IMR-90 (cell line): ENCODE data around the gene ARPC2. TPM values are rescaled to one million over a fixed set of nuclear protein-coding genes. Genes with fewer than 3 reads are reported as not detected.
A peak's percentile ranks its signal among the peaks of the same experiment; 100 is the strongest.

Experiments used
- ATAC-seq: fragments of 200-7000 bp; cut with Tn5 transposase; 2 replicates; pipeline ENCODE4 v1.9.1; 2020; ENCODE audit warnings: low read depth, mild to moderate bottlenecking, moderate library complexity
- BruUV-seq: library from RNA; stranded (reverse); fragments of 400-500 nt; replicated peaks from 2 replicates; lab custom pipeline; 2021; lab: Mats Ljungman, UMichigan
- CTCF ChIA-PET: fragments of 300-600 bp; formaldehyde crosslinking; extraction: SDS; loops from one replicate; lab custom pipeline; 2021; ENCODE audit warnings: antibody characterized with exemption; lab: Yijun Ruan, JAX
- POLR2A ChIA-PET: fragments of 300-600 bp; sonication (Branson Sonifier 250); formaldehyde crosslinking; loops from one replicate; lab custom pipeline; 2022; ENCODE audit warnings: antibody characterized with exemption; ENCODE audit not compliant: unreplicated experiment; lab: Charles Lee
- DNase-seq: peaks from one replicate; pipeline ENCODE4 v3.0.0; 2013
- H2AFZ ChIP-seq: replicated peaks from 2 replicates; pipeline ENCODE3; 2013; ENCODE audit warnings: low read length, mild to moderate bottlenecking; ENCODE audit not compliant: poor library complexity
- H2AK5ac ChIP-seq: 2 replicates; pipeline ENCODE4 v1.6.1; 2013; ENCODE audit warnings: low read depth, low read length, inconsistent platforms
- H2AK9ac ChIP-seq: replicated peaks from 2 replicates; pipeline ENCODE3; 2013; ENCODE audit warnings: mild to moderate bottlenecking, low read depth, low read length, moderate library complexity; ENCODE audit not compliant: poor library complexity
- H2BK120ac ChIP-seq: 2 replicates; pipeline ENCODE4 v1.6.1; 2013; ENCODE audit warnings: low read depth, low read length, inconsistent platforms
- H2BK15ac ChIP-seq: 3 replicates; pipeline ENCODE4 v1.6.1; 2013; ENCODE audit warnings: low read depth, low read length, inconsistent platforms
- H2BK20ac ChIP-seq: 2 replicates; pipeline ENCODE4 v1.6.1; 2013; ENCODE audit warnings: low read depth, mild to moderate bottlenecking, inconsistent platforms, low read length, moderate library complexity
- H2BK5ac ChIP-seq: 2 replicates; pipeline ENCODE4 v1.6.1; 2013; ENCODE audit warnings: mild to moderate bottlenecking, low read depth, low read length, inconsistent platforms; ENCODE audit not compliant: poor library complexity, severe bottlenecking
- H3K14ac ChIP-seq: replicated peaks from 2 replicates; pipeline ENCODE4 v1.6.1; 2013; ENCODE audit warnings: low read depth, low read length, inconsistent platforms
- H3K18ac ChIP-seq: 2 replicates; pipeline ENCODE4 v1.6.1; 2013; ENCODE audit warnings: low read depth, low read length, control low read depth
- H3K23ac ChIP-seq: 2 replicates; pipeline ENCODE4 v1.6.1; 2013; ENCODE audit warnings: low read depth, low read length, inconsistent platforms
- H3K27ac ChIP-seq: 2 replicates; pipeline ENCODE4 v1.5.1; 2013; ENCODE audit warnings: mild to moderate bottlenecking, control low read depth, low read length; ENCODE audit not compliant: insufficient read depth
- H3K27me3 ChIP-seq: 2 replicates; pipeline ENCODE4 v1.6.1; 2013; ENCODE audit warnings: low read length; ENCODE audit not compliant: control insufficient read depth, insufficient read depth
- H3K36me3 ChIP-seq: 2 replicates; pipeline ENCODE4 v1.6.1; 2013; ENCODE audit warnings: low read length, mixed read lengths; ENCODE audit not compliant: control insufficient read depth, insufficient read depth
- H3K4ac ChIP-seq: 2 replicates; pipeline ENCODE4 v1.6.1; 2013; ENCODE audit warnings: low read depth, low read length, inconsistent platforms
- H3K4me1 ChIP-seq: 2 replicates; pipeline ENCODE4 v1.6.1; 2013; ENCODE audit warnings: low read length, mixed read lengths; ENCODE audit not compliant: control insufficient read depth, insufficient read depth
- H3K4me2 ChIP-seq: 2 replicates; pipeline ENCODE4 v1.6.1; 2013; ENCODE audit warnings: low read depth, mild to moderate bottlenecking, control low read depth, low read length, moderate library complexity
- H3K4me3 ChIP-seq: 2 replicates; pipeline ENCODE4 v1.5.1; 2013; ENCODE audit warnings: low read depth, mild to moderate bottlenecking, control low read depth, low read length, moderate library complexity; ENCODE audit not compliant: insufficient read depth
- H3K56ac ChIP-seq: 2 replicates; pipeline ENCODE4 v1.6.1; 2013; ENCODE audit warnings: low read length, inconsistent platforms; ENCODE audit not compliant: insufficient read depth; ENCODE audit errors: extremely low read depth
- H3K79me1 ChIP-seq, 2 experiments: 2 replicates each; pipeline ENCODE4 v1.6.1; 2013; ENCODE audit warnings: low read length in 2 of 2, inconsistent platforms in 1 of 2, low read depth in 1 of 2
- H3K9ac ChIP-seq: 2 replicates; pipeline ENCODE4 v1.6.1; 2013; ENCODE audit warnings: low read depth, low read length, control low read depth
- H3K9me1 ChIP-seq: 2 replicates; pipeline ENCODE4 v1.6.1; 2013; ENCODE audit warnings: low read length, inconsistent platforms; ENCODE audit not compliant: insufficient read depth
- H3K9me3 ChIP-seq: 2 replicates; pipeline ENCODE4 v1.6.1; 2013; ENCODE audit warnings: low read length; ENCODE audit not compliant: control insufficient read depth, insufficient read depth
- H4K20me1 ChIP-seq: 2 replicates; pipeline ENCODE4 v1.6.1; 2013; ENCODE audit warnings: low read length, inconsistent platforms; ENCODE audit not compliant: insufficient read depth
- H4K5ac ChIP-seq: 2 replicates; pipeline ENCODE4 v1.6.1; 2013; ENCODE audit warnings: mild to moderate bottlenecking, low read depth, low read length, control low read depth
- H4K8ac ChIP-seq, 2 experiments: 2 replicates each; pipeline ENCODE4 v1.6.1; 2013; ENCODE audit warnings: low read depth in 2 of 2, low read length in 2 of 2, control low read depth in 1 of 2, inconsistent platforms in 1 of 2
- H4K91ac ChIP-seq: 2 replicates; pipeline ENCODE4 v1.6.1; 2013; ENCODE audit warnings: low read depth, low read length, inconsistent platforms; ENCODE audit not compliant: insufficient read depth
- MAZ ChIP-seq: IDR thresholded peaks from 2 replicates; pipeline ENCODE4 v1.6.1; 2012; ENCODE audit warnings: low read depth, mild to moderate bottlenecking, low read length, improper control_type of control experiment, moderate library complexity, borderline replicate concordance
- RAD21 ChIP-seq: IDR thresholded peaks from 2 replicates; pipeline ENCODE4 v1.6.1; 2012; ENCODE audit warnings: low read length, improper control_type of control experiment
- WGBS, 2 experiments: methylation state at CpG; one replicate each; pipeline versions ENCODE4 v1.1.5 to v1.1.7; 2013; ENCODE audit warnings: missing lambda C conversion rate in 2 of 2; ENCODE audit not compliant: insufficient read length in 1 of 2; ENCODE audit errors: extremely low coverage in 2 of 2; 5-methylcytosine and 5-hydroxymethylcytosine counted together
- dilution Hi-C: fragments of 300-500 bp; cut with HindIII; formaldehyde crosslinking; loops from one replicate; pipeline ENCODE4 v1.14.3; 2018; ENCODE audit warnings: low sequenced_read_pairs; ENCODE audit not compliant: unreplicated experiment
- in situ Hi-C: fragments of 300-500 bp; cut with MboI; formaldehyde crosslinking; loops from 3 replicates; pipeline ENCODE4 v1.14.3; 2019; ENCODE audit warnings: low sequenced_read_pairs, inconsistent platforms, mixed read lengths
- intact Hi-C: fragments of 100-400 bp; cut with micrococcal nuclease; formaldehyde crosslinking; loops from 2 replicates; pipeline ENCODE4 v1.10.0; 2022
- polyA plus RNA-seq, 3 experiments: library from polyadenylated mRNA; depleted of rRNA; stranded (reverse); fragments of >200 nt; gene quantifications; 2 replicates each; pipeline ENCODE4 v1.2.3, GENCODE V29; 2012; ENCODE audit warnings: low replicate concordance in 1 of 3
- total RNA-seq: library from RNA; depleted of rRNA; stranded (reverse); fragments of >200 nt; gene quantifications from 2 replicates; pipeline ENCODE4 v1.2.3, GENCODE V29; 2012

The ARPC2 gene
- total and polyA plus RNA-seq, 2 of the 4 experiments (the other 2 are of a cell fraction): 561 to 635 TPM

- Histone ChIP-seq H4K91ac (peak overlapping the region; percentile 63), H3K79me1 (peaks cover 22 to 81% of the 10 kb centered on the region in 2 experiments), H2AFZ (peak overlapping the region; percentile 47), H2AK9ac (peak overlapping the region; percentile 88), H2AK5ac (peak overlapping the region; percentile 27), H3K27me3 (no peaks in the 10 kb centered on the region), H3K36me3 (peaks cover 37% of the 10 kb centered on the region), H3K27ac (peak overlapping the region; percentile 76), H4K5ac (peak overlapping the region; percentile 16; the same call in 1 of the 2 replicates), H3K18ac (peak overlapping the region; percentile 13; the same call in 1 of the 2 replicates), H2BK120ac (peak overlapping the region; percentile 21), H4K8ac (peak overlapping the region; percentile 30 to 66), H3K56ac (peak overlapping the region; percentile 57; the same call in 1 of the 2 replicates), H2BK15ac (no peak overlapping the region), H3K9ac (peak overlapping the region; percentile 32; the same call in 1 of the 2 replicates), H3K23ac (peak overlapping the region; percentile 84), H3K4me3 (no peak overlapping the region), H2BK20ac (0 out of 2 replicates have a peak overlapping the region, but pooled peaks have one; percentile 45), H3K9me3 (no peaks in the 10 kb centered on the region), H3K4me1 (peaks cover 31% of the 10 kb centered on the region), H3K14ac (peak overlapping the region; percentile 23), H3K9me1 (no peaks in the 10 kb centered on the region), H3K4ac (peak overlapping the region; percentile 83), H3K4me2 (peak overlapping the region; percentile 10), H2BK5ac (peak overlapping the region; percentile 90), H4K20me1 (peaks cover 23% of the 10 kb centered on the region)
- BruUV-seq: no TSS peak
- peak; percentile 1; the same call in 1 of the 2 replicates for ATAC-seq
- intact Hi-C loops (no loop called here), dilution Hi-C loops (no loop called here), in situ Hi-C loops (no loop called here)
- 49% methylated on average over 6 of the region's 17 CpGs; no CpG with 5 or more reads in 1 of the 2 experiments for WGBS, 2 experiments
- ChIA-PET CTCF (interaction anchor here (0.6 to 4.4 kb wide), 2 partner anchors 11 to 880 kb away, joined by 5 to 24 read pairs; partner anchors contain the start of genes AAMP and PNKD), POLR2A (interaction anchor here (0.5 to 0.6 kb wide), 2 partner anchors 9 to 1562 kb away, joined by 3 read pairs; no protein-coding TSS in a partner anchor)
- peak; percentile 61 for DNase-seq
- TF ChIP-seq MAZ (peak; percentile 59; the same call in 1 of the 2 replicates), RAD21 (no peak)
Measured at GRCh38 chr2:218282173-218282991, 65.4 kb downstream of the ARPC2 start.
